Keratinocyte (primary cell): ENCODE measurements around the gene ZNF44.

Experiments
- CTCF ChIP-seq, 3 experiments: IDR thresholded peaks in 1 of 3; conservative IDR thresholded peaks in 1 of 3; optimal IDR thresholded peaks in 1 of 3; 2 replicates in 2 of 3; 3 replicates in 1 of 3; pipeline versions ENCODE3 to v1.5.1; 2011; ENCODE audit warnings: low read length in 3 of 3, mild to moderate bottlenecking in 3 of 3, moderate library complexity in 2 of 3, control low read depth in 1 of 3, inconsistent platforms in 1 of 3; ENCODE audit not compliant: insufficient read depth in 2 of 3; ENCODE audit errors: extremely low read depth in 1 of 3
- EZH2 ChIP-seq: IDR thresholded peaks from one replicate; pipeline ENCODE4 v1.6.1; 2012; ENCODE audit warnings: inconsistent platforms, mild to moderate bottlenecking, low read length, moderate library complexity

DNA sequence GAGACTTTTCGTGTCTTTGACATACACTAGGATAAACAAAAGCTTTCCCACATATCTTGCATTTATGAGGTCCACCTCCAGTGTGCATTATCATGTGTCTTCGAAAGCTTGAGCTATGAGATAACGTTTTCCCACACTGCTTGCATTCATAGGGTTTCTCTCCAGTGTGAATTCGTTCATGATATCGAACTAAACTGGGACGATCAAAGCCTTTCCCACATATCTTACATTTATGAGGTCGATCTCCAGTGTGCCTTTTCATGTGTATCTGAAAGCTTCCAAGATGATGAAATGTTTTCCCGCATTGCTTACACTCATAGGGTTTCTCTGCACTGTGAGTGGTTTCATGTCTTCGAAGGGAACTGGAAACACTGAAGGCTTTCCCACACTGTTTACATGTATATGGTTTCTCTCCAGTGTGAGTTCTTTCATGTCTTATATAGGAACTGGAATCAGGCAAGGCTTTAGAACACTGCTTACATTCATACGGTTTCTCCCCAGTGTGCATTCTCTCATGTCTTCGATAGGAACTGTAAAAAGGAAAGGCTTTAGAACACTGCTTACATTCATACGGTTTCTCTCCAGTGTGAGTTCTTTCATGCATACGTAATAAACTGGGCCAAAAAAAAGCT lies 24.2 kb upstream of the ZNF44 start:
- TF ChIP-seq CTCF (optimal IDR thresholded peaks at IDR 0.05 in 1 of 3, IDR thresholded peaks at IDR 0.05 in 1 of 3, conservative IDR thresholded peaks at IDR 0.05 in 1 of 3; ENCODE audit: extremely low read depth in 1 of 3, insufficient read depth in 2 of 3, low read length in 3 of 3), result no peak
- no peak for TF ChIP-seq EZH2
